K562 (cell line): ENCODE measurements around the gene HBB. TPM values are rescaled to one million over a fixed set of nuclear protein-coding genes. Genes with fewer than 3 reads are reported as not detected.
A peak's percentile ranks its signal among the peaks of the same experiment; 100 is the strongest.

Experiments used
- CBX8 ChIP-seq: fragments of 200-600 bp; sonication (generic); IDR thresholded peaks from 2 replicates; pipeline ENCODE4 v1.6.1; 2012; ENCODE audit warnings: borderline replicate concordance, mixed run types, low read depth, mild to moderate bottlenecking, moderate library complexity, mixed read lengths, low read length, control low read depth, inconsistent platforms; ENCODE audit not compliant: poor library complexity, severe bottlenecking; ENCODE audit errors: extremely low read depth
- CTCF ChIP-seq, 3 experiments: IDR thresholded peaks in 2 of 3; conservative IDR thresholded peaks in 1 of 3; 2 replicates each; pipeline ENCODE4 v1.5.1; 2011 to 2012; ENCODE audit warnings: low read length in 3 of 3, mild to moderate bottlenecking in 3 of 3, control low read depth in 2 of 3, improper control_type of control experiment in 1 of 3, inconsistent platforms in 1 of 3, low read depth in 1 of 3, mixed read lengths in 1 of 3, moderate library complexity in 1 of 3; ENCODE audit not compliant: insufficient read depth in 2 of 3
- FOXP1 ChIP-seq: sonication (generic); formaldehyde crosslinking; IDR thresholded peaks from 2 replicates; pipeline ENCODE4 v1.8.0; 2022; ENCODE audit warnings: mild to moderate bottlenecking, missing genetic modification reagents
- KLF10 ChIP-seq: fragments of 250-450 bp; sonication (Bioruptor Pico); IDR thresholded peaks from 2 replicates; pipeline ENCODE4 v1.6.1; 2021; ENCODE audit warnings: matching md5 sums
- MAFK ChIP-seq: IDR thresholded peaks from 2 replicates; pipeline ENCODE4 v1.6.1; 2011; ENCODE audit warnings: low read length, improper control_type of control experiment
- MEF2D ChIP-seq: conservative IDR thresholded peaks from 2 replicates; pipeline ENCODE4 v1.6.1; 2016; ENCODE audit warnings: low read depth, missing genetic modification characterization, missing compliant biosample characterization
- NFYB ChIP-seq: IDR thresholded peaks from 2 replicates; pipeline ENCODE4 v1.6.1; 2011; ENCODE audit warnings: mild to moderate bottlenecking, moderate library complexity; ENCODE audit not compliant: insufficient read length; ENCODE audit errors: extremely low read depth
- NRF1 ChIP-seq, 2 experiments: fragments of 450-650 bp; IDR thresholded peaks in 1 of 2; conservative IDR thresholded peaks in 1 of 2; 2 replicates each; pipeline ENCODE4 v1.6.1; 2014; ENCODE audit warnings: mild to moderate bottlenecking in 2 of 2
- ZFX ChIP-seq: sonication (generic); formaldehyde crosslinking; IDR thresholded peaks from 2 replicates; pipeline ENCODE4 v1.8.0; 2022; ENCODE audit warnings: mild to moderate bottlenecking, missing genetic modification reagents, moderate library complexity
- ZKSCAN1 ChIP-seq: fragments of 150-350 bp; IDR thresholded peaks from 2 replicates; pipeline ENCODE4 v1.6.1; 2016; ENCODE audit warnings: low read depth, low read length
- ZNF239 ChIP-seq: fragments of 250-450 bp; sonication (Bioruptor Pico); IDR thresholded peaks from 2 replicates; pipeline ENCODE4 v1.4.0; 2020; ENCODE audit warnings: mild to moderate bottlenecking
- ZZZ3 ChIP-seq: fragments of 450-650 bp; IDR thresholded peaks from 2 replicates; pipeline ENCODE4 v1.6.1; 2016; ENCODE audit warnings: antibody characterized with exemption, mild to moderate bottlenecking, moderate library complexity
- polyA plus RNA-seq, 8 experiments: library from polyadenylated mRNA; depleted of rRNA in 4 of 8; stranded (reverse) in 5 of 8; unstranded in 3 of 8; fragments of >200 nt; fragmentation: Nextera tagmentation in 2 of 8; fragmentation: Illumina TruSeq in 1 of 8; extraction: Ambion mirVana in 2 of 8; extraction: Trizol in 1 of 8; gene quantifications; 2 replicates each; pipeline versions ENCODE4 v1.2.1 to v1.2.3, GENCODE V29; 2011 to 2014; ENCODE audit warnings: inconsistent platforms in 1 of 8, missing spikeins in 1 of 8
- total RNA-seq, 7 experiments: library from RNA; depleted of rRNA in 6 of 7; stranded (reverse); fragments of >200 nt in 6 of 7; fragmentation: Illumina TruSeq in 2 of 7; extraction: Trizol in 2 of 7; gene quantifications; 2 replicates each; pipeline versions ENCODE4 v1.2.1 to v1.2.3, GENCODE V29; 2011 to 2021; ENCODE audit warnings: low replicate concordance in 1 of 7
- TF ChIP-seq, protein P1 (sequence below): fragments of 200-600 bp; sonication (generic); IDR thresholded peaks from one replicate; pipeline ENCODE4 v1.6.1; 2012; ENCODE audit warnings: mild to moderate bottlenecking, low read depth, low read length, inconsistent platforms
- TF ChIP-seq, protein P2 (sequence below): IDR thresholded peaks from 2 replicates; pipeline ENCODE4 v1.6.1; 2014; ENCODE audit warnings: antibody characterized with exemption

The HBB gene
- total and polyA plus RNA-seq, 9 of the 15 experiments (the other 6 are each of a cell fraction or from before 2014, with no cell fraction given): 0.33 to 3.4 (median 1.2) TPM; not detected in 2

- TF ChIP-seq, protein P1, sequence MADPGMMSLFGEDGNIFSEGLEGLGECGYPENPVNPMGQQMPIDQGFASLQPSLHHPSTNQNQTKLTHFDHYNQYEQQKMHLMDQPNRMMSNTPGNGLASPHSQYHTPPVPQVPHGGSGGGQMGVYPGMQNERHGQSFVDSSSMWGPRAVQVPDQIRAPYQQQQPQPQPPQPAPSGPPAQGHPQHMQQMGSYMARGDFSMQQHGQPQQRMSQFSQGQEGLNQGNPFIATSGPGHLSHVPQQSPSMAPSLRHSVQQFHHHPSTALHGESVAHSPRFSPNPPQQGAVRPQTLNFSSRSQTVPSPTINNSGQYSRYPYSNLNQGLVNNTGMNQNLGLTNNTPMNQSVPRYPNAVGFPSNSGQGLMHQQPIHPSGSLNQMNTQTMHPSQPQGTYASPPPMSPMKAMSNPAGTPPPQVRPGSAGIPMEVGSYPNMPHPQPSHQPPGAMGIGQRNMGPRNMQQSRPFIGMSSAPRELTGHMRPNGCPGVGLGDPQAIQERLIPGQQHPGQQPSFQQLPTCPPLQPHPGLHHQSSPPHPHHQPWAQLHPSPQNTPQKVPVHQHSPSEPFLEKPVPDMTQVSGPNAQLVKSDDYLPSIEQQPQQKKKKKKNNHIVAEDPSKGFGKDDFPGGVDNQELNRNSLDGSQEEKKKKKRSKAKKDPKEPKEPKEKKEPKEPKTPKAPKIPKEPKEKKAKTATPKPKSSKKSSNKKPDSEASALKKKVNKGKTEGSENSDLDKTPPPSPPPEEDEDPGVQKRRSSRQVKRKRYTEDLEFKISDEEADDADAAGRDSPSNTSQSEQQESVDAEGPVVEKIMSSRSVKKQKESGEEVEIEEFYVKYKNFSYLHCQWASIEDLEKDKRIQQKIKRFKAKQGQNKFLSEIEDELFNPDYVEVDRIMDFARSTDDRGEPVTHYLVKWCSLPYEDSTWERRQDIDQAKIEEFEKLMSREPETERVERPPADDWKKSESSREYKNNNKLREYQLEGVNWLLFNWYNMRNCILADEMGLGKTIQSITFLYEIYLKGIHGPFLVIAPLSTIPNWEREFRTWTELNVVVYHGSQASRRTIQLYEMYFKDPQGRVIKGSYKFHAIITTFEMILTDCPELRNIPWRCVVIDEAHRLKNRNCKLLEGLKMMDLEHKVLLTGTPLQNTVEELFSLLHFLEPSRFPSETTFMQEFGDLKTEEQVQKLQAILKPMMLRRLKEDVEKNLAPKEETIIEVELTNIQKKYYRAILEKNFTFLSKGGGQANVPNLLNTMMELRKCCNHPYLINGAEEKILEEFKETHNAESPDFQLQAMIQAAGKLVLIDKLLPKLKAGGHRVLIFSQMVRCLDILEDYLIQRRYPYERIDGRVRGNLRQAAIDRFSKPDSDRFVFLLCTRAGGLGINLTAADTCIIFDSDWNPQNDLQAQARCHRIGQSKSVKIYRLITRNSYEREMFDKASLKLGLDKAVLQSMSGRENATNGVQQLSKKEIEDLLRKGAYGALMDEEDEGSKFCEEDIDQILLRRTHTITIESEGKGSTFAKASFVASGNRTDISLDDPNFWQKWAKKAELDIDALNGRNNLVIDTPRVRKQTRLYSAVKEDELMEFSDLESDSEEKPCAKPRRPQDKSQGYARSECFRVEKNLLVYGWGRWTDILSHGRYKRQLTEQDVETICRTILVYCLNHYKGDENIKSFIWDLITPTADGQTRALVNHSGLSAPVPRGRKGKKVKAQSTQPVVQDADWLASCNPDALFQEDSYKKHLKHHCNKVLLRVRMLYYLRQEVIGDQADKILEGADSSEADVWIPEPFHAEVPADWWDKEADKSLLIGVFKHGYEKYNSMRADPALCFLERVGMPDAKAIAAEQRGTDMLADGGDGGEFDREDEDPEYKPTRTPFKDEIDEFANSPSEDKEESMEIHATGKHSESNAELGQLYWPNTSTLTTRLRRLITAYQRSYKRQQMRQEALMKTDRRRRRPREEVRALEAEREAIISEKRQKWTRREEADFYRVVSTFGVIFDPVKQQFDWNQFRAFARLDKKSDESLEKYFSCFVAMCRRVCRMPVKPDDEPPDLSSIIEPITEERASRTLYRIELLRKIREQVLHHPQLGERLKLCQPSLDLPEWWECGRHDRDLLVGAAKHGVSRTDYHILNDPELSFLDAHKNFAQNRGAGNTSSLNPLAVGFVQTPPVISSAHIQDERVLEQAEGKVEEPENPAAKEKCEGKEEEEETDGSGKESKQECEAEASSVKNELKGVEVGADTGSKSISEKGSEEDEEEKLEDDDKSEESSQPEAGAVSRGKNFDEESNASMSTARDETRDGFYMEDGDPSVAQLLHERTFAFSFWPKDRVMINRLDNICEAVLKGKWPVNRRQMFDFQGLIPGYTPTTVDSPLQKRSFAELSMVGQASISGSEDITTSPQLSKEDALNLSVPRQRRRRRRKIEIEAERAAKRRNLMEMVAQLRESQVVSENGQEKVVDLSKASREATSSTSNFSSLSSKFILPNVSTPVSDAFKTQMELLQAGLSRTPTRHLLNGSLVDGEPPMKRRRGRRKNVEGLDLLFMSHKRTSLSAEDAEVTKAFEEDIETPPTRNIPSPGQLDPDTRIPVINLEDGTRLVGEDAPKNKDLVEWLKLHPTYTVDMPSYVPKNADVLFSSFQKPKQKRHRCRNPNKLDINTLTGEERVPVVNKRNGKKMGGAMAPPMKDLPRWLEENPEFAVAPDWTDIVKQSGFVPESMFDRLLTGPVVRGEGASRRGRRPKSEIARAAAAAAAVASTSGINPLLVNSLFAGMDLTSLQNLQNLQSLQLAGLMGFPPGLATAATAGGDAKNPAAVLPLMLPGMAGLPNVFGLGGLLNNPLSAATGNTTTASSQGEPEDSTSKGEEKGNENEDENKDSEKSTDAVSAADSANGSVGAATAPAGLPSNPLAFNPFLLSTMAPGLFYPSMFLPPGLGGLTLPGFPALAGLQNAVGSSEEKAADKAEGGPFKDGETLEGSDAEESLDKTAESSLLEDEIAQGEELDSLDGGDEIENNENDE: no peak
- TF ChIP-seq FOXP1 (CRISPR knock-in tag) (no peak), KLF10 (CRISPR knock-in tag) (no peak), ZFX (CRISPR knock-in tag) (0 out of 2 replicates have a peak, but pooled peaks have one; percentile 16), CTCF (IDR thresholded peaks at IDR 0.05 in 2 of 3, conservative IDR thresholded peaks at IDR 0.05 in 1 of 3; ENCODE audit: insufficient read depth in 2 of 3, low read depth in 1 of 3, low read length in 3 of 3) (peak; percentile 8 to 24 (median 18); a peak in 1 of 6 replicates), ZNF239 (no peak), MEF2D (tag) (no peak), MAFK (peak; percentile 34; the same call in 1 of the 2 replicates), ZKSCAN1 (peak; percentile 28; the same call in 1 of the 2 replicates), NFYB (no peak), NRF1 (conservative IDR thresholded peaks at IDR 0.05 in 1 of 2, IDR thresholded peaks at IDR 0.05 in 1 of 2) (peak; percentile 43 to 52; a peak in 2 of 4 replicates), ZZZ3 (no peak), CBX8 (no peak)
- TF ChIP-seq, protein P2, sequence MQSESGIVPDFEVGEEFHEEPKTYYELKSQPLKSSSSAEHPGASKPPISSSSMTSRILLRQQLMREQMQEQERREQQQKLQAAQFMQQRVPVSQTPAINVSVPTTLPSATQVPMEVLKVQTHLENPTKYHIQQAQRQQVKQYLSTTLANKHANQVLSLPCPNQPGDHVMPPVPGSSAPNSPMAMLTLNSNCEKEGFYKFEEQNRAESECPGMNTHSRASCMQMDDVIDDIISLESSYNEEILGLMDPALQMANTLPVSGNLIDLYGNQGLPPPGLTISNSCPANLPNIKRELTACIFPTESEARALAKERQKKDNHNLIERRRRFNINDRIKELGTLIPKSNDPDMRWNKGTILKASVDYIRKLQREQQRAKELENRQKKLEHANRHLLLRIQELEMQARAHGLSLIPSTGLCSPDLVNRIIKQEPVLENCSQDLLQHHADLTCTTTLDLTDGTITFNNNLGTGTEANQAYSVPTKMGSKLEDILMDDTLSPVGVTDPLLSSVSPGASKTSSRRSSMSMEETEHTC: no peak
Measured at GRCh38 chr11:5196067-5196466, 30.8 kb downstream of the HBB start (continued).
